Liver (tissue), 9 donors: ENCODE measurements around the gene LRRC71. TPM values are rescaled to one million over a fixed set of nuclear protein-coding genes. Genes with fewer than 3 reads are reported as not detected.

Experiments
- DNase-seq: peaks from one replicate; pipeline ENCODE4 v3.0.0-alpha.2; 2017; ENCODE audit warnings: low spot score
- H3K27ac ChIP-seq, 2 donors: one replicate each; pipeline ENCODE4 v1.7.0; 2013; ENCODE audit warnings: inconsistent platforms in 2 of 2, low read length in 2 of 2, control low read depth in 1 of 2, low read depth in 1 of 2, mild to moderate bottlenecking in 1 of 2
- H3K27me3 ChIP-seq, 4 donors: one replicate each; pipeline versions ENCODE4 v1.6.1 to v1.7.0; 2013; ENCODE audit warnings: low read length in 3 of 4, inconsistent platforms in 1 of 4, mild to moderate bottlenecking in 1 of 4, moderate library complexity in 1 of 4; ENCODE audit not compliant: control insufficient read depth in 4 of 4, insufficient read depth in 4 of 4
- H3K36me3 ChIP-seq, 4 donors: one replicate each; pipeline versions ENCODE4 v1.6.1 to v1.7.0; 2013; ENCODE audit warnings: low read length in 3 of 4, mild to moderate bottlenecking in 3 of 4, low read depth in 1 of 4, moderate library complexity in 1 of 4; ENCODE audit not compliant: control insufficient read depth in 4 of 4, insufficient read depth in 3 of 4
- H3K4me1 ChIP-seq, 4 donors: one replicate each; pipeline versions ENCODE4 v1.6.1 to v1.7.0; 2013; ENCODE audit warnings: low read length in 3 of 4, mild to moderate bottlenecking in 3 of 4, moderate library complexity in 1 of 4; ENCODE audit not compliant: control insufficient read depth in 4 of 4, insufficient read depth in 4 of 4
- H3K4me3 ChIP-seq, 3 donors: one replicate each; pipeline versions ENCODE4 v1.6.1 to v1.7.0; 2013; ENCODE audit warnings: low read length in 3 of 3, control low read depth in 1 of 3, low read depth in 1 of 3, mild to moderate bottlenecking in 1 of 3
- H3K9ac ChIP-seq, 2 donors: one replicate each; pipeline ENCODE4 v1.7.0; 2013; ENCODE audit warnings: low read length in 2 of 2, mild to moderate bottlenecking in 2 of 2, moderate library complexity in 2 of 2, control low read depth in 1 of 2, low read depth in 1 of 2
- H3K9me3 ChIP-seq, 4 donors: one replicate each; pipeline versions ENCODE4 v1.6.1 to v1.7.0; 2013; ENCODE audit warnings: low read length in 3 of 4; ENCODE audit not compliant: control insufficient read depth in 4 of 4
- ATF3 ChIP-seq: IDR thresholded peaks from 2 replicates; pipeline ENCODE4 v1.6.1; 2016; ENCODE audit warnings: antibody characterized with exemption
- CTCF ChIP-seq: fragments of 150-350 bp; IDR thresholded peaks from 2 replicates; pipeline ENCODE4 v1.5.1; 2017; ENCODE audit warnings: improper control_type of control experiment, low read depth, low read length; ENCODE audit not compliant: missing input control
- EGR1 ChIP-seq, 2 donors: IDR thresholded peaks; 2 replicates each; pipeline ENCODE4 v1.6.1; 2016 to 2018; ENCODE audit warnings: antibody characterized with exemption in 2 of 2, low read depth in 2 of 2
- FOXA1 ChIP-seq: IDR thresholded peaks from 2 replicates; pipeline ENCODE4 v1.6.1; 2016; ENCODE audit warnings: antibody characterized with exemption
- FOXA2 ChIP-seq: IDR thresholded peaks from 2 replicates; pipeline ENCODE4 v1.6.1; 2016; ENCODE audit warnings: antibody characterized with exemption
- GABPA ChIP-seq, 2 donors: IDR thresholded peaks in 1 of 2; conservative IDR thresholded peaks in 1 of 2; 2 replicates each; pipeline ENCODE4 v1.6.1; 2016; ENCODE audit warnings: antibody characterized with exemption in 2 of 2, mild to moderate bottlenecking in 1 of 2, moderate library complexity in 1 of 2
- HNF4A ChIP-seq, 2 donors: conservative IDR thresholded peaks; 2 replicates each; pipeline ENCODE4 v1.6.1; 2016; ENCODE audit warnings: antibody characterized with exemption in 2 of 2, mild to moderate bottlenecking in 2 of 2
- HNF4G ChIP-seq: IDR thresholded peaks from 2 replicates; pipeline ENCODE4 v1.6.1; 2016; ENCODE audit warnings: antibody characterized with exemption
- JUND ChIP-seq, 2 donors: IDR thresholded peaks; 2 replicates each; pipeline ENCODE4 v1.6.1; 2016; ENCODE audit warnings: antibody characterized with exemption in 2 of 2
- MAX ChIP-seq: IDR thresholded peaks from 2 replicates; pipeline ENCODE4 v1.6.1; 2016; ENCODE audit warnings: antibody characterized with exemption
- NR2F2 ChIP-seq: IDR thresholded peaks from 2 replicates; pipeline ENCODE4 v1.6.1; 2016; ENCODE audit warnings: antibody characterized with exemption
- RAD21 ChIP-seq, 2 donors: IDR thresholded peaks; 2 replicates each; pipeline ENCODE4 v1.6.1; 2016; ENCODE audit warnings: antibody characterized with exemption in 2 of 2, mild to moderate bottlenecking in 2 of 2
- REST ChIP-seq: IDR thresholded peaks from 2 replicates; pipeline ENCODE4 v1.6.1; 2016; ENCODE audit warnings: antibody characterized with exemption, mild to moderate bottlenecking
- RXRA ChIP-seq, 2 donors: IDR thresholded peaks; 2 replicates each; pipeline ENCODE4 v1.6.1; 2017 to 2018; ENCODE audit warnings: antibody characterized with exemption in 2 of 2, mild to moderate bottlenecking in 1 of 2
- SP1 ChIP-seq: IDR thresholded peaks from 2 replicates; pipeline ENCODE4 v1.6.1; 2018; ENCODE audit warnings: antibody characterized with exemption, mild to moderate bottlenecking
- TAF1 ChIP-seq: conservative IDR thresholded peaks from 2 replicates; pipeline ENCODE4 v1.6.1; 2016; ENCODE audit warnings: antibody characterized with exemption, mild to moderate bottlenecking
- YY1 ChIP-seq: IDR thresholded peaks from 2 replicates; pipeline ENCODE4 v1.6.1; 2016; ENCODE audit warnings: antibody characterized with exemption, mild to moderate bottlenecking
- ZBTB33 ChIP-seq: IDR thresholded peaks from 2 replicates; pipeline ENCODE4 v1.6.1; 2016; ENCODE audit warnings: antibody characterized with exemption
- WGBS: extraction: QIAGEN DNeasy Blood & Tissue Kit; methylation state at CpG from one replicate; pipeline ENCODE4 v1.1.7; 2013; 5-methylcytosine and 5-hydroxymethylcytosine counted together
- polyA plus RNA-seq, 2 donors: library from polyadenylated mRNA; stranded (reverse) in 1 of 2; unstranded in 1 of 2; fragments of 200-250 nt in 1 of 2; fragments of >200 nt in 1 of 2; fragmentation: Nextera tagmentation in 1 of 2; extraction: Ambion mirVana in 1 of 2; gene quantifications; one replicate each; pipeline versions ENCODE4 v1.2.1 to v1.2.3, GENCODE V29; 2013 to 2015
- total RNA-seq, 2 donors: library from RNA; depleted of rRNA; stranded (reverse); fragments of >200 nt; gene quantifications; one replicate each; pipeline ENCODE4 v1.2.3, GENCODE V29; 2014
- donor health status: healthy.
- donor health status: healthy.
- donor health status: healthy.
- donor health status: healthy.
- donor health status: healthy.

LRRC71 gene
- total and polyA plus RNA-seq, 4 donors, result 0.10 TPM; not detected in 3

- 97% methylated on average over 5 of the region's 5 CpGs for WGBS
- H3K4me1 ChIP-seq, result no peaks in the 10 kb centered on the region
- no peak for TF ChIP-seq HNF4A (conservative IDR thresholded peaks at IDR 0.05)
- no peak for TF ChIP-seq SP1
- TF ChIP-seq TAF1, result no peak
- TF ChIP-seq GABPA (IDR thresholded peaks at IDR 0.05 in 1 of 2, conservative IDR thresholded peaks at IDR 0.05 in 1 of 2), result no peak
- no peak for TF ChIP-seq FOXA2
- TF ChIP-seq FOXA1, result no peak
- TF ChIP-seq HNF4G, result no peak
- no peak for TF ChIP-seq NR2F2
- no peak for TF ChIP-seq RAD21 (IDR thresholded peaks at IDR 0.05)
- TF ChIP-seq RXRA (IDR thresholded peaks at IDR 0.05), result no peak
- TF ChIP-seq ATF3, result no peak
- no peak overlapping the region for H3K4me3 ChIP-seq
- H3K9ac ChIP-seq, result no peak overlapping the region
- H3K36me3 ChIP-seq, result peaks cover 11 to 81% (median 53%) of the 10 kb centered on the region in 4 donors
- no peak overlapping the region for H3K27ac ChIP-seq
- no peaks in the 10 kb centered on the region for H3K27me3 ChIP-seq
- H3K9me3 ChIP-seq, result no peaks in the 10 kb centered on the region
- DNase-seq, result no peak
Measured at GRCh38 chr1:156951371-156951770, 30.9 kb downstream of the LRRC71 start.

- Histone ChIP-seq H3K36me3 (peaks cover 7 to 81% (median 53%) of the 10 kb centered on the region in 4 donors), H3K9ac (no peak overlapping the region), H3K9me3 (no peaks in the 10 kb centered on the region), H3K4me1 (no peaks in the 10 kb centered on the region), H3K27me3 (no peaks in the 10 kb centered on the region), H3K4me3 (no peak overlapping the region), H3K27ac (no peak overlapping the region)
- 86% methylated on average over 2 of the region's 2 CpGs for whole genome bisulfite sequencing
- TF ChIP-seq ZBTB33, result no peak
- no peak for TF ChIP-seq TAF1
- no peak for TF ChIP-seq YY1
- TF ChIP-seq NR2F2, result no peak
- no peak for TF ChIP-seq RXRA (IDR thresholded peaks at IDR 0.05)
- TF ChIP-seq RAD21 (IDR thresholded peaks at IDR 0.05), result no peak
- no peak for TF ChIP-seq EGR1 (IDR thresholded peaks at IDR 0.05; ENCODE audit: low read depth in 2 of 2)
- TF ChIP-seq HNF4A (conservative IDR thresholded peaks at IDR 0.05), result no peak
- no peak for TF ChIP-seq ATF3
- no peak for TF ChIP-seq SP1
- no peak for TF ChIP-seq CTCF
- no peak for TF ChIP-seq FOXA1
- no peak for TF ChIP-seq JUND (IDR thresholded peaks at IDR 0.05)
- no peak for TF ChIP-seq FOXA2
- no peak for TF ChIP-seq GABPA (IDR thresholded peaks at IDR 0.05 in 1 of 2, conservative IDR thresholded peaks at IDR 0.05 in 1 of 2)
- TF ChIP-seq HNF4G, result no peak
- no peak for TF ChIP-seq MAX
- TF ChIP-seq REST, result no peak
- no peak for DNase-seq
Measured at GRCh38 chr1:156953571-156953970, 33.1 kb downstream of the LRRC71 start.
